Activated CD4-positive, alpha-beta T cell treated with anti-CD3 and anti-CD28 coated beads, Interleukin-2, amount 50 U/mL, for 4 hours (primary cell): ENCODE results near the gene MTX1.
"Not testable (repeated sequence)": the region's sequence is repeated elsewhere in the genome, so short reads cannot be mapped to it uniquely, and the experiment has no call there.

ENCODE experiments used
- DNase-seq, 2 experiments: peaks; one replicate each; pipeline ENCODE4 v3.0.0-alpha.2; 2020

MTX1 gene

GRCh38 chr1:155241841-155242264, 33.4 kb downstream of the MTX1 start:
- DNase-seq, result no peak

GRCh38 chr1:155242805-155243358, 34.4 kb downstream of the MTX1 start:
- no peak for DNase-seq

- peak; percentile 79 to 85 for DNase-seq
Measured at GRCh38 chr1:155244368-155245162, 36.1 kb downstream of the MTX1 start.

- DNase-seq, result no peak
Measured at GRCh38 chr1:155245163-155245524, 36.6 kb downstream of the MTX1 start.

GRCh38 chr1:155246796-155247195, 38.3 kb downstream of the MTX1 start:
- DNase-seq, result not testable (repeated sequence)

- DNase-seq, result no peak
Measured at GRCh38 chr1:155247667-155248553, 39.4 kb downstream of the MTX1 start.

- no peak for DNase-seq
Measured at GRCh38 chr1:155250246-155250632, 41.7 kb downstream of the MTX1 start.

GRCh38 chr1:155250633-155251449, 42.3 kb downstream of the MTX1 start:
- peak; percentile 96 for DNase-seq

- no peak for DNase-seq
Measured at GRCh38 chr1:155251566-155251965, 43.1 kb downstream of the MTX1 start.

GRCh38 chr1:155253208-155253607, 44.7 kb downstream of the MTX1 start:
- DNase-seq, result no peak

- DNase-seq, result no peak
Measured at GRCh38 chr1:155253797-155254196, 45.3 kb downstream of the MTX1 start.

- no peak for DNase-seq
Measured at GRCh38 chr1:155254228-155254713, 45.8 kb downstream of the MTX1 start.

- no peak for DNase-seq
Measured at GRCh38 chr1:155254714-155255242, 46.3 kb downstream of the MTX1 start.

- peak; percentile 69 to 72 for DNase-seq
Measured at GRCh38 chr1:155255243-155256007, 46.9 kb downstream of the MTX1 start, which contains the start of gene ENTREP3. Gene ENTREP3, minus strand, starts transcription at chr1:155255483. Its CDS starts 606 bp downstream, at chr1:155254877.

GRCh38 chr1:155256058-155256852, 47.8 kb downstream of the MTX1 start:
- DNase-seq, result no peak

- DNase-seq, result no peak
Measured at GRCh38 chr1:155260276-155260675, 51.8 kb downstream of the MTX1 start.

- no peak for DNase-seq
Measured at GRCh38 chr1:155261493-155261851, 53.0 kb downstream of the MTX1 start.

GRCh38 chr1:155261852-155262673, 53.6 kb downstream of the MTX1 start, which contains the start of gene SCAMP3:
Gene SCAMP3, minus strand, starts transcription at chr1:155262360. Its CDS starts 209 bp downstream, at chr1:155262151.
- peak; percentile 77 for DNase-seq

- no peak for DNase-seq
Measured at GRCh38 chr1:155263067-155263466, 54.6 kb downstream of the MTX1 start.
